GM23248 (cell line): Measurements from ENCODE around the gene ANKRD63. TPM values are rescaled to one million over a fixed set of nuclear protein-coding genes. Genes with fewer than 3 reads are reported as not detected.

Experiments
- DNase-seq: peaks from one replicate; pipeline ENCODE4 v3.0.0-alpha.2; 2015
- H2AFZ ChIP-seq: fragments of 200-600 bp; sonication (generic); 2 replicates; pipeline ENCODE4 v1.6.1; 2016; ENCODE audit warnings: antibody characterized with exemption
- H3F3A ChIP-seq: fragments of 200-600 bp; sonication (generic); 2 replicates; pipeline ENCODE4 v1.6.1; 2016; ENCODE audit warnings: mild to moderate bottlenecking, antibody characterized with exemption, mixed run types; ENCODE audit not compliant: insufficient read depth
- H3K27ac ChIP-seq: fragments of 200-600 bp; sonication (generic); 2 replicates; pipeline ENCODE4 v1.5.1; 2016; ENCODE audit warnings: mild to moderate bottlenecking
- H3K27me3 ChIP-seq: fragments of 200-600 bp; sonication (generic); replicated peaks from 2 replicates; pipeline ENCODE4 v1.6.1; 2016; ENCODE audit warnings: mild to moderate bottlenecking; ENCODE audit not compliant: insufficient read depth
- H3K36me3 ChIP-seq: fragments of 200-600 bp; sonication (generic); 2 replicates; pipeline ENCODE4 v1.6.1; 2016; ENCODE audit warnings: low read depth, mild to moderate bottlenecking
- H3K4me1 ChIP-seq: fragments of 200-600 bp; sonication (generic); 2 replicates; pipeline ENCODE4 v1.6.1; 2016; ENCODE audit warnings: mild to moderate bottlenecking; ENCODE audit not compliant: insufficient read depth
- H3K4me2 ChIP-seq: fragments of 200-600 bp; sonication (generic); one replicate; pipeline ENCODE4 v1.6.1; 2016; ENCODE audit warnings: mild to moderate bottlenecking; ENCODE audit not compliant: unreplicated experiment
- H3K4me3 ChIP-seq: fragments of 200-600 bp; sonication (generic); 2 replicates; pipeline ENCODE4 v1.5.1; 2016; ENCODE audit warnings: mild to moderate bottlenecking
- H3K79me2 ChIP-seq: fragments of 200-600 bp; sonication (generic); 2 replicates; pipeline ENCODE4 v1.6.1; 2016; ENCODE audit warnings: mild to moderate bottlenecking; ENCODE audit not compliant: insufficient read depth
- H3K9ac ChIP-seq: fragments of 200-600 bp; sonication (generic); 2 replicates; pipeline ENCODE4 v1.6.1; 2016; ENCODE audit warnings: mild to moderate bottlenecking
- H3K9me2 ChIP-seq: fragments of 200-600 bp; sonication (generic); 2 replicates; pipeline ENCODE4 v1.6.1; 2016; ENCODE audit warnings: mixed run types, mild to moderate bottlenecking, moderate library complexity; ENCODE audit not compliant: insufficient read depth
- H3K9me3 ChIP-seq: fragments of 200-600 bp; sonication (generic); one replicate; pipeline ENCODE4 v1.6.1; 2017; ENCODE audit warnings: low read depth
- H4K20me1 ChIP-seq: fragments of 200-600 bp; sonication (generic); 2 replicates; pipeline ENCODE4 v1.6.0; 2016; ENCODE audit not compliant: insufficient read depth
- EZH2 ChIP-seq: fragments of 200-600 bp; sonication (generic); IDR thresholded peaks from 2 replicates; pipeline ENCODE4 v1.6.1; 2018; ENCODE audit warnings: antibody characterized with exemption, mild to moderate bottlenecking; ENCODE audit not compliant: insufficient read depth, poor library complexity, severe bottlenecking
- EZH2phosphoT487 ChIP-seq: fragments of 200-600 bp; sonication (generic); IDR thresholded peaks from 2 replicates; pipeline ENCODE4 v1.6.1; 2018; ENCODE audit warnings: antibody characterized with exemption, moderate library complexity, mild to moderate bottlenecking, low read depth; ENCODE audit not compliant: insufficient read depth
- WGBS, 2 experiments: methylation state at CpG; one replicate each; pipeline ENCODE4 v1.1.6; 2015 to 2017; ENCODE audit warnings: low lambda C conversion rate in 2 of 2, low coverage in 1 of 2; ENCODE audit errors: missing lambda C conversion rate in 2 of 2; 5-methylcytosine and 5-hydroxymethylcytosine counted together
- in situ Hi-C: fragments of 300-500 bp; cut with MboI; formaldehyde crosslinking; loops from 2 replicates; pipeline ENCODE4 v1.15.0; 2020
- polyA plus RNA-seq: library from polyadenylated mRNA; unstranded; fragments of >200 nt; fragmentation: Nextera tagmentation; extraction: Ambion mirVana; gene quantifications from 2 replicates; pipeline ENCODE4 v1.2.1, GENCODE V29; 2016
- total RNA-seq: library from RNA; depleted of rRNA; stranded (reverse); fragments of >200 nt; shearing (Covaris generic); gene quantifications from 2 replicates; pipeline ENCODE4 v1.2.3, GENCODE V29; 2014

ANKRD63 gene
- total and polyA plus RNA-seq, 2 experiments from 2014 or later = not detected

- no peak overlapping the region for H3K27ac ChIP-seq
- in situ Hi-C loops = no loop called here
- no peak overlapping the region for H3K4me2 ChIP-seq
- no peaks in the 10 kb centered on the region for H3K9me2 ChIP-seq
- no peak overlapping the region for H3K9ac ChIP-seq
- H3K4me3 ChIP-seq = no peak overlapping the region
- TF ChIP-seq EZH2phosphoT487 = no peak
- no peak for TF ChIP-seq EZH2
- H3K9me3 ChIP-seq = no peaks in the 10 kb centered on the region
- WGBS, 2 experiments = 84 to 88% methylated on average over 5 of the region's 5 CpGs
- no peaks in the 10 kb centered on the region for H3K36me3 ChIP-seq
- no peaks in the 10 kb centered on the region for H3K79me2 ChIP-seq
- no peaks in the 10 kb centered on the region for H4K20me1 ChIP-seq
- no peak for DNase-seq
- no peak overlapping the region for H2AFZ ChIP-seq
- no peaks in the 10 kb centered on the region for H3F3A ChIP-seq
- 0 out of 2 replicates have a peak, but pooled peaks cover 6% of the 10 kb centered on the region for H3K27me3 ChIP-seq
- H3K4me1 ChIP-seq = peaks cover 5% of the 10 kb centered on the region; the same call in 1 of the 2 replicates
Measured at GRCh38 chr15:40242601-40243000, 40.3 kb downstream of the ANKRD63 start.

- no peak for DNase-seq
- TF ChIP-seq EZH2 = no peak
- no peak for TF ChIP-seq EZH2phosphoT487
- Histone ChIP-seq H3K27me3 (0 out of 2 replicates have a peak, but pooled peaks cover 3% of the 10 kb centered on the region), H3K4me2 (no peak overlapping the region), H3K4me1 (peaks cover 5% of the 10 kb centered on the region; the same call in 1 of the 2 replicates), H3K36me3 (no peaks in the 10 kb centered on the region), H3K27ac (no peak overlapping the region), H2AFZ (no peak overlapping the region), H3K9me2 (no peaks in the 10 kb centered on the region), H3F3A (no peaks in the 10 kb centered on the region), H3K9me3 (no peaks in the 10 kb centered on the region), H3K4me3 (no peak overlapping the region), H3K79me2 (no peaks in the 10 kb centered on the region), H3K9ac (no peak overlapping the region), H4K20me1 (no peaks in the 10 kb centered on the region)
- WGBS, 2 experiments = 86 to 93% methylated on average over 10 of the region's 10 CpGs
- in situ Hi-C loops = no loop called here
Measured at GRCh38 chr15:40242213-40242599, 40.7 kb downstream of the ANKRD63 start.

- H3F3A ChIP-seq = no peaks in the 10 kb centered on the region
- H2AFZ ChIP-seq = no peak overlapping the region
- no peaks in the 10 kb centered on the region for H4K20me1 ChIP-seq
- no peaks in the 10 kb centered on the region for H3K9me2 ChIP-seq
- no peaks in the 10 kb centered on the region for H3K36me3 ChIP-seq
- 84 to 87% methylated on average over 13 to 14 of the region's 14 CpGs for whole genome bisulfite sequencing, 2 experiments
- in situ Hi-C loops = no loop called here
- no peak overlapping the region for H3K4me2 ChIP-seq
- H3K27ac ChIP-seq = no peak overlapping the region
- no peaks in the 10 kb centered on the region for H3K9me3 ChIP-seq
- DNase-seq = no peak
- H3K79me2 ChIP-seq = no peaks in the 10 kb centered on the region
- peaks cover 5% of the 10 kb centered on the region; the same call in 1 of the 2 replicates for H3K4me1 ChIP-seq
- 0 out of 2 replicates have a peak, but pooled peaks cover 3% of the 10 kb centered on the region for H3K27me3 ChIP-seq
- no peak overlapping the region for H3K9ac ChIP-seq
- TF ChIP-seq EZH2 = no peak
- TF ChIP-seq EZH2phosphoT487 = no peak
- H3K4me3 ChIP-seq = no peak overlapping the region
Measured at GRCh38 chr15:40241269-40242212, 41.3 kb downstream of the ANKRD63 start.

GRCh38 chr15:40240619-40241221 is 42.1 kb downstream of the ANKRD63 start:
- H3K79me2 ChIP-seq = no peaks in the 10 kb centered on the region
- no peak overlapping the region for H3K4me2 ChIP-seq
- TF ChIP-seq EZH2 (no peak), EZH2phosphoT487 (no peak)
- H3K27ac ChIP-seq = no peak overlapping the region
- H3F3A ChIP-seq = no peaks in the 10 kb centered on the region
- WGBS, 2 experiments = 85 to 89% methylated on average over 10 of the region's 10 CpGs
- in situ Hi-C loops = no loop called here
- no peaks in the 10 kb centered on the region for H4K20me1 ChIP-seq
- H3K4me1 ChIP-seq = peaks cover 5% of the 10 kb centered on the region; the same call in 1 of the 2 replicates
- no peak overlapping the region for H2AFZ ChIP-seq
- no peak overlapping the region for H3K9ac ChIP-seq
- no peak overlapping the region for H3K4me3 ChIP-seq
- no peaks in the 10 kb centered on the region for H3K36me3 ChIP-seq
- no peak for DNase-seq
- H3K9me3 ChIP-seq = no peaks in the 10 kb centered on the region
- H3K9me2 ChIP-seq = no peaks in the 10 kb centered on the region
- 0 out of 2 replicates have a peak, but pooled peaks cover 3% of the 10 kb centered on the region for H3K27me3 ChIP-seq
